HT-29 (cell line): ENCODE measurements around the gene PTPRB. TPM values are rescaled to one million over a fixed set of nuclear protein-coding genes. Genes with fewer than 3 reads are reported as not detected.

Experiments
- DNase-seq: peaks from one replicate; pipeline ENCODE4 v3.0.0-alpha.2; 2015; ENCODE audit warnings: low spot score
- total RNA-seq: library from RNA; depleted of rRNA; stranded (reverse); fragments of >200 nt; shearing (Covaris generic); gene quantifications from 2 replicates; pipeline ENCODE4 v1.2.3, GENCODE V29; 2014; rRNA removed

PTPRB gene
- total RNA-seq: 7.0 and 9.3 TPM in 2 replicates

GRCh38 chr12:70637303-70638085, at the start of gene PTPRB:
TSS of gene PTPRB (minus strand) at chr12:70637429. CDS start at chr12:70637395, 34 bp downstream.
- DNase-seq: no peak

- DNase-seq: no peak
These were observed 49.7 kb upstream of the PTPRB start for GRCh38 chr12:70686907-70687306.

GRCh38 chr12:70686299-70686698, 49.1 kb upstream of the PTPRB start:
- no peak for DNase-seq

GRCh38 chr12:70683976-70684375, 46.7 kb upstream of the PTPRB start:
- DNase-seq: no peak

DNA sequence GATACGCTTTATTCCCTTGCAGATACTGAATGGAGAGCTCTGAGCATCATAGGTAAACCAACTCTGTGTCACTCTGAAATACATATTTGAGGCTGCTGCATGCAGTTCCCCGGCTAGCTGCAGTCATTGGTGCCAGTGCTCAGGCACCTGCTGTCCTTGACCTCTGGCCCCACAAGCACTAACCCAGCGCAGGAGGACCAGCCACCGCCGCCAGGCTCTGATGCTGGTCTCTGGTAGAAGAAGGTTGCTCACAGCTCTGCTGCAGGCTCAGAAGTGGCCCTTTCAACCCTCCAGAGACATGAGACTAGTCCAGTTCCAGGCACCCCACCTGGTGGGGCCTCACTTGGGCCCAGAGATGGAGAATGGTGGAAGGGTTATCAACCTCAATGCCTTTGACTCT, 34.5 kb upstream of the PTPRB start:
- no peak for DNase-seq

DNA sequence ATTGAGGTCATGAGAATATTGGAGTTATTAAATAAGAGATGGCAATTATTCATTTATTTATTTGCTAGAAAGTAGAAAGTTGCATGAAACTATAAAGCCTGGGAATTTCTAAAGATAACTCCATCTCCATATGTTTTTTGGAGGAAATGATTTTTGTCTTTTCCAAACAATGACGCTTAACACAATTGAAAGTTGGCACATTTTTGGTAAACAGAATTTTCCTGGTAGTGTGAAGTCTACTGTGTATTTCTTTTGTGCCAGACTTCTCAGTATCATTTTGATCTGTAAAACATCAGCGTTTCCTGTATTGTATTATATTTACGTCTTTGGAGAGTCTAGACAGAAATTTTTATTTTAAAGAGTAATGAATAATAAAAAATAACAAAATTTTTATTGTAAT, 33.7 kb upstream of the PTPRB start:
- DNase-seq: no peak

- no peak for DNase-seq
These were observed 30.0 kb upstream of the PTPRB start for GRCh38 chr12:70667253-70667652.

DNA sequence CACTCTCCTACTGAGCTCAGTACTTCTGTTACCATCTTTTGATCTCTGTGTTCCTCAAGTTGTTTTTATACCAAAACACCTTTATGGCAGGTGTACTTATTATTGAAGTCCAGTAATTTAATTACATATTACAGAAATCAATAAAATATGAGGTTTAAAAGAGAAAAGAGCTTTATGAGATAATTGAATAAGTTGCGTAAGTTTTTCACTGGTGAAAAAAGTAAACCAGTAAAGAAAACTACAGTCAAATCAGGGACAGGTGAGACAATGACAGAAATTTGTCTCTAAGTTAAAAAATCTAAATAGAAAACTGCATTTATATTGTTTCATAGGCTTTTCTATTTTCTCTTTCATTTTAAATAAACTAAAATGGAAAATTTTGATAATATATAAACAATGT, 29.1 kb upstream of the PTPRB start:
- DNase-seq: no peak

GRCh38 chr12:70664465-70664881, 27.2 kb upstream of the PTPRB start:
- no peak for DNase-seq

- DNase-seq: no peak
These were observed 26.6 kb upstream of the PTPRB start for GRCh38 chr12:70663838-70664237.

DNA sequence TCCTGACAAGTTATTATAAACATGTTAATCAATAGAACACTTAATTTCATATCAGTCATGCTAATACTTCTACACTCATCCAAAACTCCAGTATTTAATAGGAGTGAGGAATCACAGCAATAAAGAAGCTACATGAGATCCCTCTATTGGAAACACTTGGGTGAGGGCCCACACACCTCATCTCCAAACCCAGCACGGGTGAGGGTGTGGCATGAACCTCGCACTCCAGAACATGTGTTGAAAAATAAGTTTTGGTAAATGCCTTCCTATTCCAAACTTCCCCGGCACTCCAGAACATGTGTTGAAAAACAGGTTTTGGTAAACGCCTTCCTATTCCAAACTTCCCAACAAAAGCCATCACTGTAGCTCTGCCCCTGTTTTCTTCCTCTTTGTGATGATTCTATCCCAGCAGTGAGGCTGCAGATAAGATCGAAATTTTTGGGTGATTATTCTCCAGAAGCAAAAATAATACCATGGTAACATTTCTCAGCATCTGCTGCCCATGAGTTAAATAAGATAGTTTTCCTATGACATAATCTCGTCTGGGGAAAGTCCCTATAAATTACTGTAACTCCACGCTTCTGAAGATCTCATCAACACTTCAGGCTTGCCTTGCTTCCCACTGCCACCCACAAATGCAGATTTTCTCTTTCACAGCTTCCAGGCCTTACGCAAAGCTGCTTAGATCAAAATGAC, 24.4 kb upstream of the PTPRB start:
- DNase-seq: no peak

DNA sequence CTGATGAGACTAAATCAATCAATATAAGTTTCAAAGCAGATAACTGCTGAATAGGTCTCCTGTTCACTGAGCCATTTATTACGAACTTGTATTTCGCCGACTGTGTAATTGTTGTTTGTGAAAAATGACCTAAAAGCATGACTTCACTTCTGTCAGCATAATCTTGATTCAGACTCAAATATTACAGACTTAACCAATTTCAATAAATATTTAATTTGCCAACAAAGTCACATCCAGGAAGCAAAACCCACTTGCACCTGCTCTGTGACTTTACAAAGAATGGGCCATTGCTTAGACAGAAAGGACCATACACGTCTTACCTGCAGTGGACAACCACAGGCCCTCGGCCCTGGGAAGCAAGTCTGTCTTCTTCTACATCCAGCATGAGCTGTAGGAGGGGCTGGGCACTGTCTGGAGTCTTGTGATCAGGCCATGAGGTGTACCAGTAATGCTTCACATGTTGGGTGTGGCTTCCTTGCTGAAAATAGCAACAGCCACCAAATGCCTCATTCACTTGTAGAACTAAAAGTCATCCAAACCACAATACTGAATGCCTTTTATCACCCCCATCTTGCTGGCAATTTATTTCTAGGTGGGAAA, 23.5 kb upstream of the PTPRB start:
- no peak for DNase-seq

DNA sequence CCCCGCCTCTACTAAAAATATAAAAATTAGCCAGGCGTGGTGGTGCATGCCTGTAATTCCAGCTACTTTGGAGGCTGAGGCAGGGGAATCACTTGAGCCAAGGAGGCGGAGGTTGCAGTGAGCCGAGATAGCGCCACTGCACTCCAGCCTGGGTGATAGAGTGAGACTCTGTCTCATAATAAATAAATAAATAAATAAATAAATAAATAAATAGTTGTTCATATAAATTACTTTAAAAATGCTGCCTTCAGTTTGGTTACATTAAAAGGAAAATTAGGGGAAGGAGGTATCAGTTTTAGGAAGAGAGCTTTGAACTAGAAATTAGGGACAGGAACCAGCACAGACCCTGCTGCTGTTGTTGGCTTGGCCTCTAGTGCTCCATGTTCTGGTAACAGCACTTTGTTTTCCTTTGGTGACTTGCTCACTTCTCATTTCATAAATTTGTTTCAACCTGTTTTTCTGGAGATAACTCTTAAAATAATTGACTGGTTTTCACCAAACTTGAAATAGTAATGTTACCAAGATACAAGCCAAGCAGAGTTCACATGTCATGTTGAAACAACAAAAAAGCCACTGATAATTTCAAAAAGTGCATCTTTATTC, 22.9 kb upstream of the PTPRB start:
- no peak for DNase-seq

- DNase-seq: no peak
These were observed 21.9 kb upstream of the PTPRB start for GRCh38 chr12:70659077-70659606.

DNA sequence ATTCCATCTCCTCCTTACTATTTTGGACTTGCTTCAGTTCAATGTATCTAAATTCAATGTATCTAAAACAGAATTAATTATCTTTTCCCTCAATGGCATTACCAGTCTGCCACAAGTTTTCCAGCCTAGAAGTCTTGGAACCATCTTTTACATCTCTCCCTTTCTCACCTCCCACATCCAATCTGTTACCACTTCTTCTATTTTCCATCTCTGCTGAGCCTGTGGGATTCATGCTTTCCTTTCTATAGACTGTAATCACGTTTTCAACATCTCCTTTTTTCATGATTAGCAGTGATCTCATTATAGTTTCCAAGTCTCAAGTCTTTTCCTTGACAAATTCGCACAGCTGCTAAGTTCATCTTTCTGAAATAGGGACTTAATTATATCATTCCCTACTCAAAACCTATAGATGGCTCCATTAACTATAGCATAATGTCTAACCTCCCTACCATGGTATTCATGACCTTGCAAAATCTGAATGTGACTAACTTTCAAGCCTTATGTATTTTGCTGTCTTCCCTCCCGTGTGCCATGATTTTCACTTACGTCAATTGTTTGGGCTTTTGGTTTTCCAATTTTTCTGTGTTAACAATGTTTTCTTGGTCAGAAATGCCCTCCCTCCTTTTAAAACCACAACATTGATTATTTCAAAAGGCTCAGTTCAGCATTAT, 20.5 kb upstream of the PTPRB start:
- DNase-seq: no peak

DNA sequence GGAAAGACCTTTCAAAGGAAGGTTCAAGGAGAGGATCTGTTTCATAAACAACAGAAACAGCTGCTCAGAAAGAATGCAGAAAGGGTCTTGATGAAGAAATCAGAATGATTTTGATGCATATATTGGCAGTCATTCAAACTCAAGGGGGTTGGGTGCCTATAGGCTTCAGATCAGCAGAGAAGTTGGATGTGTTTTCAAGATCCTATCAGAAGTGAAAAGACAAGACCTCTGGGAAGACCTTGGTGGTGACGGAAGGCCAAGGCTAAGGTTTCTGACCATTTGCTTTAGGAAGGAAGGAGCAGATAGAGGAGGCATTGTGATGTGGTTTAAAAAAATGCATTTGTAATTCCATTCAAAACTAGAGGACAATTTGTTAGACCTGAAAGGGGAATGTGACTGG, 15.2 kb upstream of the PTPRB start:
- no peak for DNase-seq

- DNase-seq: no peak
These were observed 11.6 kb upstream of the PTPRB start for GRCh38 chr12:70648831-70649230.

GRCh38 chr12:70648191-70648590, 11.0 kb upstream of the PTPRB start:
- no peak for DNase-seq

DNA sequence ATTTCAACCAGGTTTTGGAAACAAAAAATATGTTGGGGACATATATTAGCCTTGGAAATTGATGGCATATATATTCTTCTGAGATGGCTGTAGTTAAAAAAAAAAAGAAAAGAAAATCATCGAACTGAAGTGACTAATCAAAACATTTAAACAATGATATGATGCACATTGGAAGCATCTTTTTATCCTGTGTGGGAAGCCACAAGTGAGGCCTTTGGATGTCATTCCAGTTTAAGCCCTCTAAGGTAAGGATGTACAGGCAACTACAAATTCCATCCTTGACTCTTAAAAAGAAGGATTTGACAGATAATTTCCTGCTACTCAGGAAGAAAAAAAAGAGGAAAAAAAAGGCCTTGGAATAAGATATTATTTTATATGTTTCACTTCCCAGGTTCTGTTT, 9.6 kb upstream of the PTPRB start:
- DNase-seq: no peak

- peak; percentile 87 for DNase-seq
These were observed 8.5 kb upstream of the PTPRB start for GRCh38 chr12:70645494-70646317.

DNA sequence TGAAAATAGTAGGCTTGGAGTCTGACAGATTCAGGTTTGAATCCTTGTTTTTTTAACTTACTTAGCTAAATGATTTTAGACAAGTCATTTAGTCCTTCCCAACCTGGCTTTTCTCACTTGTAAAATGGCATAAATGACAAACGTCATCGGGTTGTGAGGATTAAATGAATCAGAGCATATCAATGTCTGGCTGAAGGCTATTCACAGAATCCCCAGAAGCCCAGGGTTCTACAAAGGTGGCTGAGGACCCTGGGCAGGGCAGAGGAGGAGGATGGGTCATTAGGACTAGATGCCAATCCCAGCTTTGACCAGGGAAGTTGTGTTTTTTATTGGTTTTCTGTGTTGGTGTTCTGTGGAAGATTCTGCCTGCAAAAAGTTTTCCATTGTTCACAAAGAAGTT, 7.6 kb upstream of the PTPRB start:
- DNase-seq: no peak
